ENCODE measurements around the gene ZNF830.
A peak's percentile ranks its signal among the peaks of the same experiment; 100 is the strongest.
"Not testable (repeated sequence)": the region's sequence is repeated elsewhere in the genome, so short reads cannot be mapped to it uniquely, and the experiment has no call there.

ZNF830 gene

DNA sequence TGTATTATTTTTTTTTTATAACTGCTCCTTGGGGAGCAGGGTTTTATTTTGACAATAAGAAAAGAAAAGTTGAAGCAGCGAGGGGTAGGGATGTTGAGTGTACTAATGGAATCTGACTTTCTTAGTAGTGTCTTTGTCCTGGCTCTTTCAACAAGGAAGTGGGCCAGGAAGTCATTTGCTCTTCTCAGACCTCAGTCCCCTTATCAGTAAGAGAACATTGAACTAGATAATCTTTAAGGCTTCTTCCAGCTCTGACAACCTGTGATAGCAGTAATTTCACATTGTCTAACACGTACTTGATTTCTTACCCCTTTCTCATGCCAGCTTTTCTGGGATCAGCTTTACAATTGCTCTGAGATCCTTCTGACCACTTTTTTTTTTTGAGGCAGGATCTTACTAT, 27.3 kb downstream of the ZNF830 start:
- DNase-seq = peak; percentile 61
- in situ Hi-C loops (cut with MboI; ENCODE audit: low pct_unique_long_range_greater_than_20kb, low sequenced_read_pairs) = no loop called here

DNA sequence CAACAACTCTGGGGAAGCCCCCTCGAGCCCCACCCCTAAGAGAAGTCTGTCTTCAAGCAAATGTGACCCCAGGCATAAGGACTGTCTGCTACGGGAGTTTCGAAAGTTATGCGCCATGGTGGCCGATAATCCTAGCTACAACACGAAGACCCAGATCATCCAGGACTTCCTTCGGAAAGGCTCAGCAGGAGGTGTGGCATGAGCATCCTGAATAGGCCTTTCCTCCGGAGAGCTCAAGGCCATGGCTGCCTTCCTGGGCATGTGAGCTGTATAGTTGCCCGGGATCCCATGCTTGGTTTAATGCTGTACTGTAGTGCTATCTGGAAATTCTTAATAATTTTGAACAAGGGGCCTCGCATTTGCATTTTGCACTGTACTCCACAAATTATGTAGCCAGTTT, 28.1 kb downstream of the ZNF830 start:
- in situ Hi-C loops (cut with MboI; ENCODE audit: low pct_unique_long_range_greater_than_20kb, low sequenced_read_pairs) = no loop called here
- DNase-seq = no peak

DNA sequence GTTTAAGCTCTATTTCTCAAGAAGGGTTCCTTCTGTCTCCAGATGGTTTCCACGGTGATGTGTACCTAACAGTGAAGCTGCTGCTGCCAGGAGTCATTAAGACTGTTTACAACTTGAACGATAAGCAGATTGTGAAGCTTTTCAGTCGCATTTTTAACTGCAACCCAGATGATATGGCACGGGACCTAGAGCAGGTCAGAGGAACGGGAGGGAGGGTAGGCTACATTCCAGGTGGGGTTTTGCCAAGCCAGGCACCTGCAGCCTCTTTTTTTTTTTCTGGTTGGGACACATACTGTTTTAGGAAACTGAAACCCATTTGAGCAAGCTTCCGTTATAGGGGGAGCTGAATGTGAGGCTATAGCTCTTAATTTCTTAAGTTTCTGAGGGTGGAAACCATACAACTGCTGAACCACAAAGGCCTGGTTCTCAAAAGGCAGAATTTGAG, 29.6 kb downstream of the ZNF830 start:
- in situ Hi-C loops (cut with MboI; ENCODE audit: low pct_unique_long_range_greater_than_20kb, low sequenced_read_pairs) = no loop called here

DNA sequence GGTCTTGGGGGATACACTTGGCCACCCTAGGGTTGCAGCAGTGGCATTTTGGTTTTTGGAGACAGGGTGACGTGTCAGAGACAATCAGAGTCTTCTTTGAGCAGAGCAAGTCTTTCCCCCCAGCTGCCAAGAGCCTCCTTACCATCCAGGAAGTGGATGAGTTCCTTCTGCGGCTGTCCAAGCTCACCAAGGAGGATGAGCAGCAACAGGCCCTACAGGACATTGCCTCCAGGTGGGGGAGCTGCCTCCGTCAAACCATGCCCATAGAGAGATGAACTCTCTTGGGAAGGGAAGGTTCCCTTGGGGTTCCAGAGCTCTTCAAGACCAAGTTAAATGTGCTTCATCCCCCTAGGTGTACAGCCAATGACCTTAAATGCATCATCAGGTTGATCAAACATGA, 30.3 kb downstream of the ZNF830 start:
- in situ Hi-C loops (cut with MboI; ENCODE audit: low pct_unique_long_range_greater_than_20kb, low sequenced_read_pairs) = no loop called here
- DNase-seq = no peak

More for the DNA sequence above, 29.6 kb downstream of the ZNF830 start:
- no peak for DNase-seq

DNA sequence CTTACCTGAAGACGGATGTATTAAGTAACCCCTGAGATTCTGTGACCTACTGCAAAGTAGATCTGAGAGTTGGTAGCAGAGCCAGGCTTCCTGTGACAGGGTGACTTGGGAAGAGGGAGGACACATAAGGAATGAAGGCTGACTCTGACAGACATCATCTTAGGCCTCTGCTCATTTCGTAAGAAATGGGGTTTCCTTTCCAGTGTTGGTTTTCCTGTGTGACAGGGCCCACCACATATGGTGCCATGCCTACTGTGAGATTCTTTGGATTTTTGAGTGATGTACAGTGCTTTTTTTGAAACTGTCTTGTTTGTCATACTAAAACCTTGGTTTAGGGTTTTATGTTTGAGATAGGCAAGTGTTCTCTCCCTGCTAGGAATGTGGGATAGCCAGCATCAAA, 31.7 kb downstream of the ZNF830 start:
- no peak for DNase-seq
- in situ Hi-C loops (cut with MboI; ENCODE audit: low pct_unique_long_range_greater_than_20kb, low sequenced_read_pairs) = no loop called here

DNA sequence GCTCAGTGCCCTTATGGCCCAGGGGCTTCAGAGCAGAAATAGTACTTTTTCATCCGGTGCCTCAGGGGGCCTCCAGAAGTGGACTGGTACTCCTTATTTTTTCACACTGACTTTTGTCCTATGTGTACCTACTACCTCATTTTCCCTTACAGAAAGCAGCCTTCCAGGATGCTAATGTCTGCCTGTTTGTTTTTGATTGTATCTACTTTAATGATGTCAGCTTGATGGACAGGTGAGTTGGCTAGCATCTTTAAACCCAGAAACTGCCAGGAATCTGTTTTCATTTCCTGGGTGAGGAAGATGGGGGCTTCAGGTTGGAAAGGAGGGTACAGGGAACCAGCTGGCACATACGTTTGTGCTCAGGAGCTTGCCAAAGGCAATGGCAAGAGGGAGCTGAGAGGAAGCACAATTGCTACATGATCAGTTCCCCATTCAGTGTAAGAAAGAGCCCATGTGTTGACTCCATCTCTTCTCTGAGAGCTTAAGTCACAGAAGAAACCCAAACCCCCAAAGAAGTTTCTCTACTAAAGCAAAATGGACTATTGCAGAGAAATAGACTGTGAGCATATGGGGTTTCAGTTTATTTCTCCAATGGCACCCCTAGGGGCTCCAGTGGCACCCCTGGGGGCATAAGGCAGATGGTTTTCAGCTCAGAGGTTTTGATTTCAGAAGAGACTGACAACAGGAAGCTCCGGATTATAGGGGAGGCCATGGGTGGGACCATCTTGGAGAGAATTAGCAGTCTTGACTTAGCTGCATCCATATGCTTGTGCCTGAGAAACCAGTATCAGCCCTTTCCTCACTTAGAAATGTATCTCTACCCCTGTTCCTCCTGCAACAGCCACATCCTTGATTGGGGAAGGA, 35.3 kb downstream of the ZNF830 start:
- in situ Hi-C loops (cut with MboI; ENCODE audit: low pct_unique_long_range_greater_than_20kb, low sequenced_read_pairs) = no loop called here
- DNase-seq = no peak

DNA sequence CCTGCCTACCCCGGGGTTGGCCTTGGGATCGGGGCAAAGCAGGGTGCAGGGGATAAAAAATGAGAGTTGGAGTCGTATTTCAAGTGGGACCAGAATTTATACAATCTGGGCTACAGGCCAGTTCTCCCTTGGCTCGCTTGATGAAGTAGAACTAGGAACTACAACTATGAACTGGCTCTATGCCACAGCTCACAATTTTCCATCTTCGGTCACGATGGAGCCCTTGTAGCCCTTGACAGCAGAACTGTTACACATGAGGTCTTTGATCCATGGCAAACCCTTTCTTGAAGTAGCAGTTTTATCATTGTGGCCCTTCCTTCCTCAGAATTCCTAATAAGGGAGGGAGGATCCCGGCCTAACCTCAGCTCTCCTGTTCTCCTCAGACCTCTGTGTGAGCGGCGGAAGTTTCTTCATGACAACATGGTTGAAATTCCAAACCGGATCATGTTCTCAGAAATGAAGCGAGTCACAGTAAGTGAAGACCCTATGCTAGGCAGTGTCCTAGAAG, 36.1 kb downstream of the ZNF830 start:
- in situ Hi-C loops (cut with MboI; ENCODE audit: low pct_unique_long_range_greater_than_20kb, low sequenced_read_pairs) = no loop called here
- no peak for DNase-seq

DNA sequence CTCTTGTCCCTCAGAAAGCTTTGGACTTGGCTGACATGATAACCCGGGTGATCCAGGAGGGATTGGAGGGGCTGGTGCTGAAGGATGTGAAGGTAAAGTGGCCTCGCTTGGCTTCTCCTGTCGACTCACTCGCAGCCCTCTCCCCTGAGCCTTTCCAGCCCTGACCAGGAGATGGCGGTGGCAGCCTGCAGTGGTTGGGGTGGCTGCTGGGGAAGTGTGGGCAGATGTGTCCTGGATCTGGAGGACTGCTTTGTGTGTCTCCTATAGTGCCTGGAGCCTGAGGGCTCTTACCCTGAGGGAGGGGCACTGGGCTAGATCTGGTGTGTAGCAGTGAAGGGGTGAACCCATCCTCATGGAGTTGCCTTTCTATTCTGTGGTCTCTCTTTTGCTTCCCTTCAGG, 36.9 kb downstream of the ZNF830 start:
- DNase-seq = peak; percentile 87
- in situ Hi-C loops (cut with MboI; ENCODE audit: low pct_unique_long_range_greater_than_20kb, low sequenced_read_pairs) = no loop called here

DNA sequence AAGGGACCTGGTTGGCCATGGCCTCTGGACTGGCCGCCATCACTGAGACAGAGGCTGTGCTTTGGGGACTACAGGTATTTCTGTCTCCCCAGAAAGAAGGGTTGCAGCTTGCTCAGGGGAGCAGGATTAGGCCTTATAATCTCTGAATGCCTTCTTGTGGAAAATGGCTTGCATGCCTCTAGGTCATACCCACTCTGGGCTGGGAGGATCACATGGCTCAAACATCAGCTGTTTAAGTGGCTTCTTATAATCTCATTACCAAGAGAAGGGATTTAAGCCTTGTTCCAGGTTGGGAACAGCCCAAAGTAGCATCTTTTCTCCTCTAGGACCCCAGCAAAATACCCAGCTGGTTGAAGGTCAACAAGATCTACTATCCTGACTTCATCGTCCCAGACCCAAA, 38.1 kb downstream of the ZNF830 start:
- in situ Hi-C loops (cut with MboI; ENCODE audit: low pct_unique_long_range_greater_than_20kb, low sequenced_read_pairs) = no loop called here
- DNase-seq = no peak

DNA sequence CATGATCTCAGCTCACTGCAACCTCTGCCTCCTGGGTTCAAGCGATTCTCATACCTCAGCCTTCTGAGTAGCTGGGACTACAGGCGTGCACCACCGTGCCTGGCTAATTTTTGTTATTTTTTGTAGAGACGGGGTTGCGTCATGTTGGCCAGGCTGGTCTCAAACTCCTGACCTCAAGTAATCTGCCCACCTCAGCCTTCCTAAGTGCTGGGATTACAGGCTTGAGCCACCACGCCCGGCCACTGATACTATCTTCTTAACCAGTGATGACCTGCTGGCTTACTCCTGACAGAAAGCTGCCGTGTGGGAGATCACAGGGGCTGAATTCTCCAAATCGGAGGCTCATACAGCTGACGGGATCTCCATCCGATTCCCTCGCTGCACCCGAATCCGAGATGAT, 39.6 kb downstream of the ZNF830 start:
- in situ Hi-C loops (cut with MboI; ENCODE audit: low pct_unique_long_range_greater_than_20kb, low sequenced_read_pairs); DNase-seq: not testable (repeated sequence)

DNA sequence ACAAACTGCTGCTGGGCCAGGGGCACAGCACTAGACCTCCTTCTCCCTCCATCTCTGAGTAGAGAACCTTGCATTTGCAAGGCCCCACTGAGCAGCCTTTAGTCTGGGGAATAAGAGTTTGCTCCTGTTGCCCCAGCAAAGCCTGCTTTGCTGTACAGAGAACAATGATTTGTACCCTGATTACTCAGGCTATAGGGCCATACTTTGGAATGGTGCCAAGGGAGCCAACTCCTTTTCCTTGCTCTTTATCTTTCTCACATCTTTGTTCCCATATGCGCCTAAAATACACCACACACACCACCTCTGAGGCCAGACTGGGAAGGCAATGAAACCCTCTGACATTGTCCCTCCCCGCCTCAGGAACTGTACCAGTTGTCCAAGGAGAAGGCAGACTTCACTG, 40.2 kb downstream of the ZNF830 start:
- no peak for DNase-seq
- in situ Hi-C loops (cut with MboI; ENCODE audit: low pct_unique_long_range_greater_than_20kb, low sequenced_read_pairs) = no loop called here

DNA sequence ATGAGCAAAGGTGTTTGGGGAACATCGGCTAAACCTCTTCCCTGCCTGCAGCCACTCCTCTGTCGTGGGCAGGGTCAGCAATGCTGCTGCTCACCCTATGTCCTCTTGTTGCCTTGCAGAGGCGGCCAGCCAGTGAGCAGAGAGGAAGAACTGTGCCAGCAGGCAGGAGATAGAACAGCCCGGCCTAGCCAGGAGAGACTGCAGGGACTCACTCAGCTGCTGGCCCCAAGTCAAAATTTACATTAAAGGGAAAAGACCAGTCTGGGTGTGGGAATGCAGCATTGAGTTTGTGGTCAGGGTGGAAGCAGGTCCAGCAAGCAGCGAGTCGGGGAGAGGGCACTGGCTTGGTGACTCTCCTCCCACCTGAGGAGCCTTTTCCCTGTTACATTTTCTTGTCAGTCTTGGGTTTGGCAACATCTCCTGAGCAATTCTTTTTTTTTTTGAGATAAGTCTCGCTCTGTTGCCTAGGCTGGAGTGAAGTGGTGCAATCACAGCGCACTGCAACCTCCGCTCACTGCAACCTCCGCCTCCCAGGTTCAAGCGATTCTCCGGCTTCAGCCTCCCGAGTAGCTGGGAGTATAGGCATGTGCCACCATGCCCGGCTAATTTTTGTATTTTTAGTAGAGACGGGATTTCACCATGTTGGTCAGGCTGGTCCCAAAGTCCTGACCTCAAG, 41.7 kb downstream of the ZNF830 start:
- in situ Hi-C loops (cut with MboI; ENCODE audit: low pct_unique_long_range_greater_than_20kb, low sequenced_read_pairs) = no loop called here
- DNase-seq = no peak

DNA sequence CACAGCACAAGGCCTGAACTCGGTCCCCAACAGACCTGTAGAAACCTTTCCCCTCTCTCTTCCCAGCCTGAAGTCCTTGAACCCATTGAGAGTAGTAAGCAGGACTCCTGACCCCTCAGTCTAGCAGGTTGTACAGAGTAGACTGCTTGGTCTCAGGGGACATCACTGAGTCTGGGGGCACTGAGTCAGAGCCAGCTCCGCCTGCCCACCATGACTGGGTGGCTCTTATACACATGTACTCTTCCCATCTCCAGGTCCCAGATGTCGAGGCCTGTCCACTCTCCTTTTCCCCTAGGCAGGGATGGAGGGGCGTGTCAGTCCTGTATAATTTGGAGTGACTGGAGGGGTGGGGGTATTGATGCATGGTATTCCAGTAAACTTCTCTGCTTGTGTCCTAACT, 42.4 kb downstream of the ZNF830 start:
- DNase-seq = no peak
- in situ Hi-C loops (cut with MboI; ENCODE audit: low pct_unique_long_range_greater_than_20kb, low sequenced_read_pairs) = no loop called here

DNA sequence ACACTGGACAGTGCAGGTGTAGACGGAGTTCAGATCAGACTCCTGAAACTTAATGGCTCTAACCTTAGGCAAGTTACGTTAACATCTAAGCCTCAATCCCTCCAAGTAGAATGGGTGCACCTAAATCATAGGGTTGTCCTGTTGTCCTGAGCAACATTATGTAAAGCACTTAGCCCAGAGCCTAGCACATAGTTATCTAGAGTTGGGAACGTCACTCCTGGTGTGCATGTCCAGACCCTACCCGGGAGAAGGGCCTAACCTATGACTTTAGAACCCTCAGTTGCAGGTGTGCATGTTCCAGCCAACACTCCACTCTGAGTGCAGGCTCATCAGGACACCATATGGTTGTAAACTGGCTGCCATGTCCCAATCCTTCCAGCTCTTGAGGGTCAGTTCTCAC, 45.0 kb downstream of the ZNF830 start:
- in situ Hi-C loops (cut with MboI; ENCODE audit: low pct_unique_long_range_greater_than_20kb, low sequenced_read_pairs) = no loop called here
- no peak for DNase-seq

DNA sequence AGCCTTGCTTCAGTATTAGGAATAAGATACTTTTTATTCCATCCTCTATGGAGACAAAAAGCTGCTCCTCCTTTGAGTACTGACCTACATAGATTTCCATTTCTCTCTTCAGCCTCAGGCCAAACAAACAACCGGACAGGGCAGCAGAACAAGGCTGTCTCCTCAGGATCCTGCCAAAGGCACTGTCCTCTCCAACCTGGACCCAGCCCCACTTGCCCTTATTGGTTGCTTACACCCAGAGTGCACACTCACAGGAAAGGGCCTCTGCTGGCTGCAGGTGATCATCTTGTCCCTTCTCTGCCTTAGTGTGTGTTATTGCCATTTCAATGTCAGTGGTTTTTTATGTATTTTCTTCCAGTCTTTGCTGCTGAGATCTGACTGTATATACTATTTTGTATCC, 45.6 kb downstream of the ZNF830 start:
- no peak for DNase-seq
- in situ Hi-C loops (cut with MboI; ENCODE audit: low pct_unique_long_range_greater_than_20kb, low sequenced_read_pairs) = no loop called here

DNA sequence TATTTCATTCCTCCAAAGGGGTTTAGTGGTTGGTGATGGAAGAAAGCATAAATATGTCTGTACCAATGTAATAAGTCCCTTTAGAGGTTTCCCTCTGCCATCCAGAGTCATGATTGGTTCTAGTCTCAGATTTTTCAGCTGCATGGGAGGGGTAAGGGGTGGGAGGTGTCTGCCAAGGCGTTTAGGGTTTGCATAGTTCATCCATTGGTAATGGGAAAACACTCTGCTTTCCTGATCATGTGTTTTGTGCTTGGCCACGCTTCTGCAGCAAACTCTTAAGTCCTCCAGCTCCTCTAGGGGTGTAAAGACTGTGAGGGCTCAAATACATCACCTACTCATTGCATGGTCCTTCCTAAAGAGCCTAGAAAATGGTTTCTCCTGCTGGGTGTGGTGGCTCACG, 48.8 kb downstream of the ZNF830 start:
- in situ Hi-C loops (cut with MboI; ENCODE audit: low pct_unique_long_range_greater_than_20kb, low sequenced_read_pairs) = no loop called here
- no peak for DNase-seq

DNA sequence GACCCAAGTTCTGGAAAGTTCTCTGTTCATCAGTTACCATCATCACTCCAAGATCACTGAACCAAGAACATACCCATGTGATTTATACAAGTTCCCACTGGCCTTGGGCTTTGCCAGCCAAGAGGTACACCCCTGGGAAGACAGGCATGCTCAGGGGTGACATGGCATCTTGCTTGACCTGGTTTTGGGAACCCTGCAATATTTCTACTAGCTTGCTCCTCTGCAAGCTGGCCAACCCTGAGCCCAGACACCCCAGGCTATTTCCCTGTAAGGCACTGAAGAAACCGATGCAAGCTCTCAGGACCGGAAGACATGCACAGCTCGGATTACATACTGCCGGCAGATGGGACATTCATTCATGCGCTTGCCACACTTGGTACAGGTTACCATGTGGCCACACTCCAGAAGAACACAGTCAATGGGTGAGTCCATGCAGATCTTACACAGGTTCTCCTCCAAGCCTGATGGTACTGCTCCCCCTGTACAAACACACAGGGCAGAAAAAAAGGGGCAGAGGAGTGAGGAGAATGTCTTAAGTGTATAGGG, 50.4 kb downstream of the ZNF830 start:
- no peak for DNase-seq
- in situ Hi-C loops (cut with MboI; ENCODE audit: low pct_unique_long_range_greater_than_20kb, low sequenced_read_pairs) = no loop called here

Data from KBM-7 (cell line).